Nucleus accumbens (tissue), 56 donors: Measurements from ENCODE around the gene GP1BB.
"Not testable (repeated sequence)": the region's sequence is repeated elsewhere in the genome, so short reads cannot be mapped to it uniquely, and the experiment has no call there.

ENCODE experiments used
- DNase-seq, 56 donors: peaks; one replicate each; lab custom pipeline; 2025; lab: John Stamatoyannopoulos, UW

The GP1BB gene

DNA sequence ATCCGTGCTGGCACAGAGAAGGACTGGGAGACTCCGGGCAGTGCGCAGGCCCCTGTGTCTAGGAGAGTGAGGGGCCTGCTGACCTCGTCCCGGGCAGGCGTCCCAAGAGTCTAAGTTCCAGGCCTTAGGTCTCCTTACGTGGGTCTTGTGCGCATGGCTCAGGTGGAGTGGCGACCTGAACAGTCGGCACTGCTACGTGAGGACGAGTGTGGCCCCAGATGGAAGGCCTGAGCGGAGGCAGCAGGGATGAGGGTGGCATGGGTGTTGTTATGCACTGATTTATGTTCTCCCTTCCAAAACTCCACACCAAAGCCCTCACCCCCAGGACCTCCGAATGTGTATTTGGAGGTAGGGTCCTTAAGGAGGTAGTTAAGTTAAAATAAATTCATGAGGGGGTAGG lies 29.8 kb upstream of the GP1BB start:
- DNase-seq: no peak

DNA sequence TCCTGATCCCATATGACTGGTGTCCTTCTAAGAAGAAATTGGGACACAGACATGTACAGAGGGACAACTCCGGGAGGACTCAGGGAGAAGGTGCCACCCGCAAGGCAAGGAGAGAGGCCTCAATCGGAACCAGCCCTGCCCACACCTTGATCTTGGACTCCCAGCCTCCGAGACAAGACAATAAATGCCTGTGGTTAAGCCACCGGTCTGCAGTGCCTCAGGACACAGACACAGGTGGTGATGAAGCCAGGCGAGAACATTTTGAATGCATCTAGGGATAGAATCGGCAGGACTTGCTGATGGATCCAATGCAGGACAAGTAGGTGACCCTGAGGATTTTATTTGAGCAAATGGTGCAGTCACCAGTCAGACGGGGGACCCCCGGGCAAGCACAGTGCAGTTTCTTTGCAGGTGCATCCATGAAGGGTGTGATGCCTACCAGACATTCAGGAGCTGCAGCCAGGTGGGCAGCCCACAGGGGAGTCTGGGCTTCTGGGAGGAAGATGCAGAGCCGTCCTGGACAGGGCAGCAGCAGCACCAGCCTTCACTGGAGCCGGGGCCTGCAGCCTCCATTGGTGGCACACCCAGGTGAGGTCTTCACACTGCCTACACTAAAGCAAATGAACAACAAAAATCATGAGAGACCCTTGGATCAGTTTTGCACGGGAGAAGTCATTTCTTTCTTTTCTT lies 29.2 kb upstream of the GP1BB start:
- no peak for DNase-seq

DNA sequence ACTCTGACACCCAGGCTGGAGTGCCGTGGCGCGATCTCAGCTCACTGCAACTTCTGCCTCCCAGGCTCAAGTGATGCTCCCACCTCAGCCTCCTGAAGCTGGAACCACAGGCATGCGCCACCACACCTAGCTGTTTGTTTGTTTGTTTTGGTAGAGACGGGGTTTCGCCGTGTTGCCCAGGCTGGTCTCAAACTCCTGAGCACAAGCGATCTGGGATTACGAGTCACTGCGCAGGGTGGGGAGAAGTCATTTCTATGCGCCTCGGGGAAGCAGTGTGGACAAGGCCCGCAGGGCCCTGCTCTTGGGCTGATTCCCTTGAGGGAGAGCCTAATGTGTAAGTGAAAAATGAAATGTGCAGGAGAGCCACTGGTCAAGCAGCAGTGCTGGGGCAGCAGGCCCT lies 28.6 kb upstream of the GP1BB start:
- DNase-seq: no peak

DNA sequence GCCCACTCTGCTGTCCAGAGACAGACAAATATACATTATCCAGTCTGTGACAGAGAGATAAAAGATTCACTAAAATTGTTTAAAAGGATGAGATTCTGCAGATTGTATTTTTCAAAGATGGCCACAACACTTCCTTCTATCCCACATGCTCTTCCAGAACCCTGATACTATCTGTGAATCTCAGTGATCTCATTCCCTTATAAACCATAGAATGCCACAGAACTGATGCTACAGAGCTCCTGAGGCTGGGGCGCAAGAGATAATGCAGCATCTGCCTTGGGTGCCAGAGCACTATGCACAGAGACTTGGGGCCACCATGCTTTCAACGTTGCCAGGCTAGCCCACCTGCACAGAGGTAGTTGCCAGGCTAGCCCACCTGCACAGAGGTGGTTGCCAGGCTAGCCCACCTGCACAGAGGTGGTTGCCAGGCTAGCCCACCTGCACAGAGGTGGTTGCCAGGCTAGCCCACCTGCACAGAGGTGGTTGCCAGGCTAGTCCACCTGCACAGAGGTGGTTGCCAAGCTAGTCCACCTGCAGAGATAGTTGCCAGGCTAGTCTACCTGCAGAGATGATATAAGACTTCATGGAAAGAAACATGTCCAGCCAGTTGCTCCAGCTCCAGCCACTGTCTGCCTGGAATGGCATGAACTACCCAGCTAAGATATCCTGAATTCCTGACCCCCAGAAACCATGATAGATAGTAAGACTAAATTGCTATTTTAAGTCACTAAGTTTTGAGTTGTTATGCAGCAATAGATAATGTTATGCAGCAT lies 26.6 kb upstream of the GP1BB start:
- no peak for DNase-seq

DNA sequence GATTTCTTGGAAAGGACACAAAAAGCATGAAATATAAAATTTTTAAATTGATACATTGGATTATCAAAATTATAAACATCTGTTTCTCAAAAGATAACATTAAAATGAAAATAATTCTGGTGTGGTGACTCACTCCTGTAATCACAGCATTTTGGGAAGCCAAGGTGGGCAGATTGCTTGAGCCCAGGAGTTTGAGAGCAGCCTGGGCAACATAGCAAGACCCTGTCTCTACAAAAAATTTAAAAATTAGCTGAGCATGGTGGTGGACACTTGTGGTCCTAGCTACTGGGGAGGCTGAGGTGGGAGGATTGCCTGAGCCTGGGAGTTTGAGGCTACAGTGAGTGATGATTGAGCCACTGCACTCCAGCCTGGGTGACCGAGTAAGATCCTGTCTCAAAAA lies 25.5 kb upstream of the GP1BB start:
- DNase-seq: not testable (repeated sequence)

DNA sequence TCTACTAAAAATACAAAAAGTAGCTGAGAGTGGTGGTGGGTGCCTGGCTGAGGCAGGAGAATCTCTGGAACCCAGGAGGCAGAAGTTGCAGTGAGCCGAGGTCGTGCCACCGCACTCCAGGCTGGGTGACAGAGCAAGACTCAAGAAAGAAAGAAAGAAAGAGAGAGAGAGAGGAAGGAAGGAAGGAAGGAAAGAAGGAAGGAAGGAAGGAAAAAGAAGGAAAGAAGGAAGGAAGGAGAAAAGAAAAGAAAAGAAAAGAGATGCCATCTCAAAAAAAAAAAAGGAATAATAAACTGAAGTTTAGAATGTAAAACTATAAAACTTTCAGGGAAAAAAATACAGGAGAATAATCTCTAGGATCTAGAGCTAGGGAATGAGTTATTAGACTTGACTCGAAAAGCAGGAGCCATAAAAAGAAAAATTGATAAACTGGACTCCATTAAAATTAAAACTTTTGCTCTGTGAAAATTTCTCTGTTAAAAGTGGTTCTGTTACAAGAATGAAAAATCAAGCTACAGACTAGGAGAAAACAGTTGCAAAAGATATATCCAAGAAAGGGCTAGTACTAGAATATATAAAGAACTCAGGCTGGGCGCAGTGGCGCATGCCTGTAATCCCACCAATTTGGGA lies 22.4 kb upstream of the GP1BB start:
- DNase-seq: no peak

DNA sequence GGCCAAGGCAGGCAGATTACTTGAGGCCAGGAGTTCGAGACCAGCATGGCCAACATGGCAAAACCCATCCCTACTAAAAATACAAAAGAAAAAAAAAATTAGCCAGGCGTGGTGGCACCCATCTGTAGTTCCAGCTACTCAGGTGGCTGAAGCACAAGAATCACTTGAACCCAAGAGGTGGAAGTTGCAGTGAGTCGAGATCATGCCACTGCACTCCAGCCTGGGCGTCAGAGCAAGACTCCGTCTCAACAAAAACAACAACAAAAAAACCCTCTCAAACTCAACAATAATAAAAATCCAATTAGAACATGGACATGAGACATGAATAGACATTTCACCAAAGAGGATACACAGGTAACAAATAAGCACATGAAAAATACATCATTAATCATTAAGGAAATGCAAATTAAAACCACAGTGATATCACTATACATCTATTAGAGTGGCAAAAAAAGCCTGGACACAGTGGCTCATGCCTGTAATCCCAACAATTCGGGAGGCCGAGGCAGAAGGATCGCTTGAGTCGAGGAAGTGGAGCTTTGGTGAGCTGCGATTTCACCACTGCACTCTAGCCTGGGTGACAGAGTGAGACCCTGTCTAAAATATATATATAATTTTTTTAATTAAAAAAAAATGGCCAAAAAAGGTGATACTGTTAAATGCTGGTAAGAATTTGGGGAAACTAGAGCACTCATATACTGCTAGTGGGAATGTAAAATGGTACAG lies 21.8 kb upstream of the GP1BB start:
- no peak for DNase-seq

DNA sequence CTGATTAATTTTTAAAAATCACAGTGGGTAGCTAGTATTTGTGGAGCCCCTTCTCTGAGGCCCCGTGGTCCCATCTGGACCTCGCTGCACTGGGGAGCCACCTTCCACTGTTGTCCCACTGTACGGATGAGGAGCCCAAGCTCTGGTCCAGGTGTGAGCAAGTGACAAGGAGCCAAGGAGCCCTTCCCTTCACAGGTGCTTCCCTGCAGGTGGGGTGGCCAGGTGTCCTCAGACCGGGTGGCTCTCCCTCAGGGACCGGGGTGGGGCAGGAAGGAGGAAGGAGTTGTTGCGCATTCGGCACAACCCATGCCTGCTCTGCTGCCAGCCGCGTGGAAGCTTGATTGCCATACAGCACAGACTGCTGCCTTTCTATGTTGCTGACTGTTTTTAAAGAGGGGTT lies 19.5 kb upstream of the GP1BB start:
- no peak for DNase-seq

DNA sequence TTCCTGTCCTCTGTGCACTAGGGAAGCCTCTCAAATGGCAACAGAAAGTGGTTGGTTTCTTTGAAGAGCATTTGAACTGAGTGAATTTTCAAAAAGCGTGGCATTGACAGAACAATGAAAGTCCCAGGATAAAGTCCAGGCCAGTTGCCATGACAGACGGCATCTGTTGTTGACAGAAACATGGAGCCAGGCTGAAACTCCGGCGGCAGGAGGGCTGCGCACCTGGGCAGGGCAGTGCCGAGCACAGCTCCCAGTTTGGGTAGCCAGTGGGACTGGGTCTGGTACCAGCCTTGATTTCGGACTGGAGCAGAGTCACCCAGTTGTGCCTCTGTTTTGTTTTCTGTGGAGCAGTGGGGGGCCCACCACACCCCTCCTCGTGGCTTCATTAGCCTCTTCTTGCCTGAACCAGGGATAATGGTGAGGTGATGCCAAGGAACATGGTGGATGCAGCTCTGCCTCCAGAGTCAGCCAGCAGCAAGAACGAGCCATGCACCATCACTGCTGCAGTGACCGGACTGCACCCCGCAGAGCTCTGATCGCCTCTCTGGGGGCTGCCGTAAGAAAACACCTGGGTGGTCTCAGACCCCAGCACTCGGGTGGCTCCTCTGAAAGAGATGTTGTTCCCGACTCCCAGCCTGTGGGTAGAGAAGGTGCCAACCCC lies 18.9 kb upstream of the GP1BB start:
- DNase-seq: no peak

DNA sequence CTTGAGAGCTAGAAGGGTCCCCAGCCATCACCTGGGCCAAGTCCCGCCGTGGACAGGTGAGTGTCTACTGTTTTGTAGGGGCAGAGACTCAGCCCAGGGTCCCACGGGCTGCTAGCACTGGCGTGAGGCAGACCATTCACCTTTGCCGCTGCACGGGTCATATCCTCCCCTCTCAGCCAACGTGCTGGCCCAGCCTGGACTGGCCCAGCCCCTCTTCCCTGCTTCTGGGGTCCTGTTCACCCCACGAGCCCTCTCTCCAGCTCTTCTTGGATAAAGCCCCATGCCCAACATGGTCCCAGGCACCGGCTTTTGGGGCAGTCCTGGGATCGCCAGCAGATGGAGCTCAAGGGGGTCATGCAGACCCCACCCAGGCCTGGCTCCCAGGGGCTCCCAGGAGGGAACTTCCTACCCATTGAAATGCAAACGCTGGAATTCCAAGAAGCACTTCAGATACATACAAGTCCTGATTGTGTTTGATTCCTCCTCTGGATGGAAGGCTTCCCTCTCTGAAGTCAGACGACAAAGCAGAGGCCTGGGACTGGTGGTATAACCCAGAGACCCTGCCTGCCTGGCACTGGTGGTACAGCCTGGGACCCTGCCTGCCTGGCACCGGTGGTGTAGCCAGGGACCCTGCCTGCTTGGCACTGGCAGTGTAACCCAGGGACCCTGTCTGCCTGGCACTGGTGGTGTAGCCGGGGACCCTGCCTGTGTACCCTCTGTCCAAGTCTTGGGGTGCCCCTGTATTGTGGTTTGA lies 18.0 kb upstream of the GP1BB start:
- no peak for DNase-seq

DNA sequence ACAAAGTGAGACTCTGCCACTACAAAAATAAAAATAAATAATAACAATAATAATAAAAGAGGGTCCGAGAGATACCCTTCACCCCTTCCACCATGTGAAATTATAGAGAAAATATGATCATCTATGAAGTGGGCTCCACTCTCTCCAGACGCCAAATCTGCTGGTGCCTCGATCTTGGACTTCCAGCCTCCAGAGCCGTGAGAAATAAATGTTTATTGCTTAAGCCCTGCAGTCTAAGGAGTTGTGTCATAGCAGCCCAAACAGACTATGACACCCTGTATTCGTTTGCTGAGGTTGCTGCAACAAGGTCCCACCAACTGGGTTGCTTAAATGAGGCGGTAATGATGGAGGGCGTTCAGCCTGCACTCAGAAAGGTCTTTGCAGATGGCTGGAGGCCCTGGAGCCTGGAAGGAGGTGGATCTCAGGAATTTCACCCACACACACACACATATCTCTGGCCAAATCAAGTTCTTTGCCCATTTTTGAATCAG lies 16.6 kb upstream of the GP1BB start:
- DNase-seq: no peak

DNA sequence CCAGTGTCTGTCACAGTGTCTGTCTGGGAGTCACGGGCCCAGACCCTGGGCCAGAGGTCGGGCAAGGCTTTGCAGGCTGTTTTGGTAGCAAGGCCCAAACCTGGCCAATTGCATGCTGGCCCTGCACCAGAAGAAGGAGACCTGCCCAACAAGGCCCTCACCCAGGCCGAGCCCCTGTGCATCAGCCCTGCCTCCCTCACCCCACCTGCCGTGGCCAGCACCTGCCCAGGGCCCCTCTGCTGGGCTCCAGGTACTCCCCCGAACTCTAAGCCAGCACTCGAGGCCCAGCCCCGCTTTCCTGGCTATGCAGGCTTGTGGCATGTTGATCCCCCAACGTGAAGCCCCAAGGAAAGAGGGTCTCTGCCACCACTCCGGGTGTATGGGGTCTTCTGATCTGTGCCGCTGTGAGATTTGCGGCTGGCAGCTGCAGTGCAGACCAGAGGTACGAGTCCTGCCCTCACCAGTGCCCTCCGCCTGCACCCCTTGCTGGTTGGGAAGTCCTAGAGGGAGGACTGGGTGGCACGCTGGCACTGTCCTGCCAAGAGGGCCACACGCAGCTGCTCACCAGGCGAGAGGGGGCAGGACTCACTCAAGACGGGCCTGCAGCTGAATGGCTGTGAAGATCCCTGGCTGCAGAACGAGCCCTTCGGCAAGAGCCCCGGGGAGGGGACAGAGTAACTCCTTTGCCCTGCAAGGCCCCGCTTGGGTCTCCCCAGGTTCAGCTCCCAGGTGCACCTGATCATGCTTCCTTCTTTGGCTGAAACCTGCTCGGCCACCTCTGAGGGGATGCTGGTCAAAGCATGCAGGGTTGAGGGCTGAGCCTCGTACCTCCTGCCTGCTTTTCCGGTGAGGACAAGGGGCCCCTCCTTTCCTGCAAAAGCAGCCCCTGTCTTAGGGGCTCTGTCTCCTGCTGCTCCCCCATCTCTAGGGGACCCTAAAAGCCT lies 15.7 kb upstream of the GP1BB start:
- no peak for DNase-seq

DNA sequence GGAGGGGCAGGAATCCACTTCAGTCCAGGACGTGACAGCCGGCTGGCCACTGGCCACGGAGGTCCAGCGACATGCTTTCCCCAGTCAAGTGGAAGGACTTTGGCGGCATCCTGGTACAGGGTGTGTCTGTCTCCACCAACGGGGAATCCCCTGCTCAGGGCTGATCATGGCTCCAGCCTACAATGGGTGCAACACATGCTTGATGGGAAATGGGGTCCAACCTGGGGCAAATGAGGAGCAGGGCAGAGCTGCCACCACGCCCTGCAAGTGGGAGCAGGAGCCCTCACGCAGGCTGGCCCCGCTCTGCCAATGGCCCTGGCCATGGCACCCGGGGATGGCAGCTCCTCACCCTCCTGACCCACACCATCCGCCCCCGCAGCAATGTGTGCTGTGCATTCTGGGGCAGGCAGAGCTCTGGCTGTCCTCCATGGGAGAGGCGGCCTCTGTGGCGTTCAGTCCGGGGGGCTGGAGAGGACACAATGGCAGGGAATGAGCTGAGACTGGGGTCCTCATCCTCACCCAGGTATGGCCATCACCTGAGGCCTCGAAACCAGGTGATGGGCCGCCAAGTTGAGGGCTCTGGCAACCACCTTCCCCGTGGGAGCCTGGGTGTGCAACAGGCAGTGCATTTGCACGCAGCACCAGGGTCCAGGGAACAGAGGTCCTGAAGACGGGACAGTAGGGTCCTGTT lies 14.9 kb upstream of the GP1BB start:
- no peak for DNase-seq

DNA sequence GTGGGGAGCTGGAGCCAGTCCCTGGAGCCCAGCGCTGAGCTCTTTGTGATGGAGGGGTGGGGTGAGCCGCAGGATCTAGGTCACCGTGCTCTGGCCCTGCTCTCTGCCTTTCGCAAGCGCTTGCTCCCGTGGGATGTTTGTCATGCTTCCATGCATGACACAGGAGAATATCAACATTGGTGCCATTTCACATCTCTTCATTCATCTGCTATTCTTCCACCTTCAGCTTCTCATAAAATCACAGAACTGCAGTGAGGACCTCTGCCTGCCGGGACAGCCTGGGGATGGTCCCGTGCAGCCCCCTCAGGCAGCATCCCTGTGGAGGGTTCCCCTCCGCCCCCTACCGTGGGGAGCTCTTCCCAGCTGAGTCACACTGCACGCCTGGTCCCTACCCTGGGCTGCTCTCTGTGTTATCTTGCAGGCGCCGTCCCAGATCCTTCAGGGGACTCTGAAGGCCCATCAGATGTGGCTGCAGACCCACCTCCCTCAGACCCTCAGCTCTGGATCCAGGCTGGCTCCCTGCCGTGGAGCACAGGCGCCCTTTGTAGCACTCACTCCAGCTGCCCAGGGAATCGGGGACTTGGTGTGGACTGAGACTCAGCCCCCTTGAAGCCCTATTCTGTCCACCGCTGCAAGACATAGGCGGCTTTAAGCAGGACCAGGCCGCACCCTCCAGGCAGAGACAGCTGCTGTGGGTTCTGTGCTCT lies 14.1 kb upstream of the GP1BB start:
- no peak for DNase-seq

DNA sequence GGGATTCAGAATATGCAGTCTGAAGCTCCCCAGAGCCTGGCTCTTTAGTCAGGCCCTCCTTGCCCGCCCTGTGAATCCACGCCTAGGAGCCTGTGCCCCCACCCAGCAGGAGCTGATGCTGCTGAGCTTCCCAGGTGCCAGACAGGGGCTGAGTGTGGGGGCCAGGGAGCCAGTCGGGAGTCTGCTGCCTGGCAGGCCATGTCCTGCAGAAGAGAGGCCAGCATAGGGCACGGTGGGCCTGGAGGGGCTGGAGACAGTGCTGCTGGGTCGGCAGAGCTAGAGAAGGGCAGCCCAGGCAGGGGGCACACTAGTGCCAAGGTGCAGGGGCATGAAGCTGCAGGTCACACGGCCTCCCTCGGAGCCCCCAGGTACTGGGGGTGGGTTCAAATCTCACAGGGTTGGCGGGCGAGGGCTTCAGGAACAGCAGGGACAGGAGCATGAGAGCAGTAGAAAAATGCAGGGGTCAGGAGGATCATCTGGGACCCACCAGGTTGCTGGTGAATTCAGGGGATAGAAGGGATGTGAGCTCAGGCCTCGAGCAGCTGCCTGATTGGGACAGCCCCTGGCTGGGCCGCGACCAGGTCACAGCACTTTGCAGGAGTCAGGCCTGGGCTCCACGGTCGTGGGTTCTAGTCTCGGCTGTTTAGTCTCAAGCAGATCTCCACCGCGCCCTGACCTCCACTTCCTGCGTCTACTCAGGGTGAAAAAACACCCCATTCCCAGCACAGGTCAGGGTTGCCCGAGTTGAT lies 13.1 kb upstream of the GP1BB start:
- no peak for DNase-seq

DNA sequence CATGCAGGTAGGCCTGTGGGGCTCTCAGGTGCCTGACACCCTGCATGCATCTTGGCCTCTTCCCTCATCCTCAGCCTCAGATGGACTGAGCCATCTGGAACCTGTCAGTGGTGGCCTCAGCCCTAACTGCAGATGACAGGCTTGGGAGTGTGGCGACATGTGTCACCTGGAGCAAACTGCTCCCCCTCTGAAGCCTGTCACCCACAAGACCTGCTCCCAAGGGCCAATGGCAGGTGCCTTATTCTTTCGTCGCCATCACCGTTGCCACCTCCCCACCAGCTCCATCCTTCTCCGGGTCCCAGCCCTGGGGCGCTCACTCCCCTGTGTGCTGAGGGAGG lies 12.6 kb upstream of the GP1BB start:
- DNase-seq: no peak

DNA sequence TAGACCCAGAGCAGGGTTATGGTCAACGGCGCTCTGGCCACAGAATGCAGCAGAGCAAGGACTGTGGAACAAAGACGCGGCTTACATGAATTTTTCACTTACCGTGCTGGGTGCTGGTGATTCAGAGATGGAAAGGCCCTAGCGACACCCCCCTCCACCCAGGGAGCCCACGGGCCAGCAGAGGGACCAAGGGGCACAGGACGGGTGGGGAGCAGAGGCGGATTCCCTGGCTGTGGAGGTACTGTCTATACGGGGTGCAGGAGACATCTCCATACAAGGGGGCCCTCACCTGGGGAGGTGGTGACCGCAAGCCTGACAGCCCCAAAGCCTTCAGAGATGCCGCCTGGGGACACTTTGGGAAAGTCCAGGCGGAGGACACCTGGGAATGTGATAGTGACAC lies 10.1 kb upstream of the GP1BB start:
- no peak for DNase-seq
